ENCODE measurements around the gene ATP13A3. TPM values are rescaled to one million over a fixed set of nuclear protein-coding genes. Genes with fewer than 3 reads are reported as not detected.
A peak's percentile ranks its signal among the peaks of the same experiment; 100 is the strongest.

Gene ATP13A3
- total and polyA plus RNA-seq, 2 donors (not counting 1 experiment from before 2014, with no cell fraction given): 6.1 to 61.1 TPM

DNA sequence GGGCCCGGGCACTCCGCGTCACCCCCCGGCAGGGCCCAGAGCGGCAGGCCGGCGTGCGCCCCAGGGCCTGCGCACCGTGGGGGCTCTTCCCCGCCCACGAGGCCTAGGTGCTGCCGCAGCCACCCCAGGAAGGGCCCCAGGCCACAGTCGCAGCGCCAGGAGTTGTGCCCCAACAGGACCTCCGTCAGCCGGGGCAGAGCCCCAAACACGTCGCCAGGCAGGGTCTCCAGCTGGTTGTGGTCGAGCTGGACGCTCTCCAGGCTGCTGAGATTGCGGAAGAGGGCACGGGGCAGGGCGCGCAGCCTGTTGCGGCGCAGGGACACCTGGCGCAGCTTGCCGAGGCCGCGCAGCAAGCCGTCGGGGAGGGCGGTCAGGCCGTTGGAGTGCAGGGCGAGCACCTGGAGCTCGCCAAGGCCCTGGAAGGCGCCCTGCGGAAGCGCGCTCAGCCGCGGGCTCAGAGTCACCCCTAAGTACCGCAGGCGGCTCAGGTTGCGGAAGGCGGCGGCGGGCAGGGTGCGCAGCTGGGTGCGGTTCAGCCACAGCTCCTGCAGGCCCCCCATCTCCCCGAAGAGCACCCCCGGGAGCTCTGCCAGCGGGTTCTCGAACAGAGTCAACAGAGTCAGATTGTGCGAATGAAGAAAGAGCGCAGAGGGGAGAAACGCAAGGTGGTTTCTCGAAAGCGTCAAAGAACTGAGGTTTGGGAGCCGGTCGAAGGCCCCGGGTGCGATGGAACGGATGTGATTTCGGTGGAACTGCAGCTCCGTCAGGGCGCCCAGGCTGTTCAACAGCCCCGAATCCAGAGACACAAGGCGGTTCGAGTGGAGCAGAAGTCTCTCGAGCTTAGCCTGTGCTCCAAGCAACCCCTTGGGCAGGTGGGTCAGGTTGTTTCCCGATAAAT, 89.7 kb downstream of the ATP13A3 start:
- WGBS (ENCODE audit: insufficient coverage): 2% methylated on average over 73 of the region's 73 CpGs
- peaks cover 37% of the 10 kb centered on the region for H3K27me3 Mint-ChIP-seq
- DNase-seq: peak; percentile 55
- Histone ChIP-seq H3K36me3 (replicated peaks in 1 of 2; ENCODE audit: control extremely low read depth in 1 of 2, control insufficient read depth in 1 of 2, extremely low read depth in 1 of 2, insufficient read depth in 2 of 2, low read length in 1 of 2) (no peaks in the 10 kb centered on the region), H3K27ac (ENCODE audit: low read length in 2 of 2) (no peak overlapping the region), H2AFZ (ENCODE audit: insufficient read depth, low read depth, low read length, poor library complexity, severe bottlenecking) (peak overlapping the region; percentile 58), H3K4me3 (ENCODE audit: control extremely low read depth in 1 of 5, extremely low read depth in 1 of 5, insufficient read depth in 1 of 5, low read depth in 2 of 5, low read length in 4 of 5) (peak overlapping the region; percentile 11 to 54 (median 39)), H3K4me1 (ENCODE audit: control insufficient read depth in 2 of 2, insufficient read depth in 2 of 2, low read length in 2 of 2) (peaks cover 27 to 32% of the 10 kb centered on the region in 2 donors), H3K9me3 (ENCODE audit: control extremely low read depth in 1 of 3, control insufficient read depth in 2 of 3, insufficient read depth in 1 of 3, low read length in 2 of 3) (no peaks in the 10 kb centered on the region), H3K9ac (ENCODE audit: low read length) (peak overlapping the region; percentile 60), H3K4me2 (replicated peaks; ENCODE audit: low read depth, low read length, poor library complexity, severe bottlenecking) (peak overlapping the region; percentile 85), H3K79me2 (ENCODE audit: control insufficient read depth, insufficient read depth, low read length) (no peaks in the 10 kb centered on the region), H3K27me3 (replicated peaks in 1 of 4; ENCODE audit: control extremely low read depth in 1 of 4, control insufficient read depth in 3 of 4, insufficient read depth in 4 of 4, low read length in 3 of 4) (peaks cover 0 to 39% (median 10%) of the 10 kb centered on the region in 4 experiments), H4K20me1 (ENCODE audit: control insufficient read depth, insufficient read depth, low read length, poor library complexity, severe bottlenecking) (no peaks in the 10 kb centered on the region)
- H3K4me3 Mint-ChIP-seq: peak overlapping the region; percentile 87
- ATAC-seq (ENCODE audit: low read depth): peak; percentile 31
- intact Hi-C loops (cut with micrococcal nuclease): no loop called here
- TF ChIP-seq, protein P1, sequence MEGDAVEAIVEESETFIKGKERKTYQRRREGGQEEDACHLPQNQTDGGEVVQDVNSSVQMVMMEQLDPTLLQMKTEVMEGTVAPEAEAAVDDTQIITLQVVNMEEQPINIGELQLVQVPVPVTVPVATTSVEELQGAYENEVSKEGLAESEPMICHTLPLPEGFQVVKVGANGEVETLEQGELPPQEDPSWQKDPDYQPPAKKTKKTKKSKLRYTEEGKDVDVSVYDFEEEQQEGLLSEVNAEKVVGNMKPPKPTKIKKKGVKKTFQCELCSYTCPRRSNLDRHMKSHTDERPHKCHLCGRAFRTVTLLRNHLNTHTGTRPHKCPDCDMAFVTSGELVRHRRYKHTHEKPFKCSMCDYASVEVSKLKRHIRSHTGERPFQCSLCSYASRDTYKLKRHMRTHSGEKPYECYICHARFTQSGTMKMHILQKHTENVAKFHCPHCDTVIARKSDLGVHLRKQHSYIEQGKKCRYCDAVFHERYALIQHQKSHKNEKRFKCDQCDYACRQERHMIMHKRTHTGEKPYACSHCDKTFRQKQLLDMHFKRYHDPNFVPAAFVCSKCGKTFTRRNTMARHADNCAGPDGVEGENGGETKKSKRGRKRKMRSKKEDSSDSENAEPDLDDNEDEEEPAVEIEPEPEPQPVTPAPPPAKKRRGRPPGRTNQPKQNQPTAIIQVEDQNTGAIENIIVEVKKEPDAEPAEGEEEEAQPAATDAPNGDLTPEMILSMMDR (IDR thresholded peaks at IDR 0.05): no peak
- no peak for TF ChIP-seq EZH2 (IDR thresholded peaks at IDR 0.05; ENCODE audit: borderline replicate concordance, insufficient read depth, low read depth, low read length, poor library complexity, severe bottlenecking)
- H3K9me3 Mint-ChIP-seq (ENCODE audit: insufficient read depth): no peaks in the 10 kb centered on the region
- ChIA-PET CTCF (interaction anchor here (0.5 to 2.5 kb wide), 6 partner anchors 10 to 184 kb away, joined by 3 to 8 read pairs (median 3); no protein-coding TSS in a partner anchor), POLR2A (no interaction called here)
- peaks cover 36% of the 10 kb centered on the region for H3K4me1 Mint-ChIP-seq
- no peak overlapping the region for H3K27ac Mint-ChIP-seq

DNA sequence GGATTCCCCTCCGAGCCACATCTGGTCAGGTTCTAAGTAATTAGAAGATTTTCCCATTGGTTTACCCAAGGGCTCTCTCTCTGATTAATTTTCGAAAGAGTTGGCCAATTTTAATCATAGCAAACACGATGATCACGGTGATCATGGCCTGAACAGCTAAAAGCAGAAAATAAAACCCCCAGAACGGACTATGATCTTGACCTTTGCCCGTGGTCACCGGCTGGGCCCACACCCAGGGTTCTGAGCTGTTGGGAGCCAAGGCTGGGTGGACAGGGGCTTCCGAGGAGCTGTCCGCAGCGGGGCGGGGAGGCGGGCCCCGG, 90.3 kb downstream of the ATP13A3 start:
- peak overlapping the region in 1 of 5 experiments; percentile 17 for H3K4me3 ChIP-seq (ENCODE audit: control extremely low read depth in 1 of 5, extremely low read depth in 1 of 5, insufficient read depth in 1 of 5, low read depth in 2 of 5, low read length in 4 of 5)
- no peak for ATAC-seq (ENCODE audit: low read depth)
- WGBS (ENCODE audit: insufficient coverage): 3% methylated on average over 10 of the region's 13 CpGs
- H3K9me3 ChIP-seq (ENCODE audit: control extremely low read depth in 1 of 3, control insufficient read depth in 2 of 3, insufficient read depth in 1 of 3, low read length in 2 of 3): no peaks in the 10 kb centered on the region
- H3K27ac Mint-ChIP-seq: no peak overlapping the region
- H3K27me3 ChIP-seq (replicated peaks in 1 of 4; ENCODE audit: control extremely low read depth in 1 of 4, control insufficient read depth in 3 of 4, insufficient read depth in 4 of 4, low read length in 3 of 4): peaks cover 0 to 39% (median 10%) of the 10 kb centered on the region in 4 experiments
- no peak overlapping the region for H3K27ac ChIP-seq (ENCODE audit: low read length in 2 of 2)
- no peaks in the 10 kb centered on the region for H3K79me2 ChIP-seq (ENCODE audit: control insufficient read depth, insufficient read depth, low read length)
- H2AFZ ChIP-seq (ENCODE audit: insufficient read depth, low read depth, low read length, poor library complexity, severe bottlenecking): peak overlapping the region; percentile 58
- DNase-seq: no peak
- peak overlapping the region; percentile 60 for H3K9ac ChIP-seq (ENCODE audit: low read length)
- no peaks in the 10 kb centered on the region for H4K20me1 ChIP-seq (ENCODE audit: control insufficient read depth, insufficient read depth, low read length, poor library complexity, severe bottlenecking)
- no peak for TF ChIP-seq EZH2 (IDR thresholded peaks at IDR 0.05; ENCODE audit: borderline replicate concordance, insufficient read depth, low read depth, low read length, poor library complexity, severe bottlenecking)
- TF ChIP-seq, protein P1 (IDR thresholded peaks at IDR 0.05): no peak
- no peaks in the 10 kb centered on the region for H3K9me3 Mint-ChIP-seq (ENCODE audit: insufficient read depth)
- H3K36me3 ChIP-seq (replicated peaks in 1 of 2; ENCODE audit: control extremely low read depth in 1 of 2, control insufficient read depth in 1 of 2, extremely low read depth in 1 of 2, insufficient read depth in 2 of 2, low read length in 1 of 2): no peaks in the 10 kb centered on the region
- ChIA-PET POLR2A (no interaction called here), CTCF (interaction anchor here (0.6 to 2.5 kb wide), 6 partner anchors 11 to 198 kb away, joined by 3 to 8 read pairs (median 3); no protein-coding TSS in a partner anchor)
- peaks cover 37% of the 10 kb centered on the region for H3K27me3 Mint-ChIP-seq
- H3K4me2 ChIP-seq (replicated peaks; ENCODE audit: low read depth, low read length, poor library complexity, severe bottlenecking): peak overlapping the region; percentile 85
- peaks cover 27 to 32% of the 10 kb centered on the region in 2 donors for H3K4me1 ChIP-seq (ENCODE audit: control insufficient read depth in 2 of 2, insufficient read depth in 2 of 2, low read length in 2 of 2)
- intact Hi-C loops (cut with micrococcal nuclease): no loop called here
- H3K4me1 Mint-ChIP-seq: peaks cover 36% of the 10 kb centered on the region
- peak overlapping the region; percentile 74 for H3K4me3 Mint-ChIP-seq

Measured in B cell (primary cell).